Effector memory CD8-positive, alpha-beta T cell (primary cell): ENCODE data around the gene ZSCAN20.

ENCODE experiments used
- ATAC-seq: fragments of 150-1000 bp; cut with Tn5 transposase; replicated peaks from 2 replicates; pipeline ENCODE4 v1.10.0; 2021; ENCODE audit warnings: mild to moderate bottlenecking, moderate library complexity
- DNase-seq, 3 experiments: peaks; one replicate each; pipeline ENCODE4 v3.0.0; 2021
- H3K27ac Mint-ChIP-seq, 2 donors: one replicate each; pipeline ENCODE4 v1.8.0; 2022; ENCODE audit warnings: mild to moderate bottlenecking in 2 of 2, mixed read lengths in 2 of 2, moderate library complexity in 2 of 2
- H3K27me3 Mint-ChIP-seq, 2 donors: one replicate each; pipeline ENCODE4 v1.8.0; 2022; ENCODE audit warnings: mixed read lengths in 2 of 2
- H3K36me3 Mint-ChIP-seq: one replicate; pipeline ENCODE4 v1.8.0; 2022; ENCODE audit warnings: mild to moderate bottlenecking, moderate library complexity, mixed read lengths; ENCODE audit not compliant: insufficient read depth
- H3K4me1 Mint-ChIP-seq, 2 donors: one replicate each; pipeline ENCODE4 v1.8.0; 2022; ENCODE audit warnings: low read depth in 2 of 2, mixed read lengths in 2 of 2
- H3K4me3 Mint-ChIP-seq, 2 donors: one replicate each; pipeline ENCODE4 v1.8.0; 2022; ENCODE audit warnings: mild to moderate bottlenecking in 2 of 2, mixed read lengths in 2 of 2, moderate library complexity in 2 of 2
- H3K9me3 Mint-ChIP-seq, 2 donors: one replicate each; pipeline ENCODE4 v1.8.0; 2022; ENCODE audit warnings: mixed read lengths in 2 of 2

ZSCAN20 gene

GRCh38 chr1:33436557-33437285 is 35.7 kb upstream of the ZSCAN20 start:
- Mint-ChIP-seq H3K27me3 (peaks cover 29 to 52% of the 10 kb centered on the region in 2 donors), H3K36me3 (no peaks in the 10 kb centered on the region), H3K4me1 (no peaks in the 10 kb centered on the region), H3K27ac (no peak overlapping the region), H3K4me3 (no peak overlapping the region), H3K9me3 (no peaks in the 10 kb centered on the region)
- DNase-seq = no peak
- no peak for ATAC-seq

DNA sequence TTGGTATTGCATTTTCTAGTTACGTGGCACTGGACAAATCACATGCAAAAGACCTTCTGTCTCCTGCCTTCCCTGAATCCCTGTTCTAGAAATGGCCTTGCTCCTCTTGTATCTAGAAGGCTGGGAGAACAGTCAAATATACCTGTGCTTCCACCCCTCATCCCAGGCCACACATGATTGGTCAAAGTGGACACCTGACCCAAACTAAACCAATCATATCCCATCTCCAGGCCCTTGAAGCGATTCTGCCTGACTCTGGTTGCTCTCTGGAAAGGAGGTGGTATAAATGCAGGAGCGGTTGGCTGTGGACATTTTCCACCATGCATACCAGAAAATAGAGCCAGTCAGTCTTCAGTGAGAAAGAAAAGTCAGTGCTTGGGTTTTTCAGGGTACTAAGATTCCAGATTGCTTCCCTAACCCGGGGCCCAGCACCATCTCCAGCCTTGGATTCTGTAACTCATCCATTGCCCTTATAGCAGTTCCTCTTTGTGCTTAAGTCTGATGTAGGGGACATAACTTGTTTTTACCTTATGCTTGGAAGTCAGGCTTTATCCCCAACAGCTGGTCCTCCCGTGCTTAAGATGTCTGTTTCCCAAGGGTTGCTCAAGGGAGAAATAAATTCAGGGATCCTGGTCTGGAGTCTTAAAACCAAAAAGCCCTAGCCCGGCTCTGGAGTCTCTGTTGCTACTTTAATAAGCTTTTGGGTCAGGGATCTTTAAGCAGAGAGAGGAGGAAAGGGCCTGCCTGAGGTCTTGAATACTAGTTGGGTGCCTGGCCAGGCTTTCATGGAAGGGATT is 33.9 kb upstream of the ZSCAN20 start:
- Mint-ChIP-seq H3K27me3 (peaks cover 29 to 56% of the 10 kb centered on the region in 2 donors), H3K36me3 (no peaks in the 10 kb centered on the region), H3K4me1 (no peaks in the 10 kb centered on the region), H3K4me3 (no peak overlapping the region), H3K27ac (no peak overlapping the region), H3K9me3 (no peaks in the 10 kb centered on the region)
- ATAC-seq (no peak), DNase-seq (no peak)

- H3K36me3 Mint-ChIP-seq = no peaks in the 10 kb centered on the region
- no peaks in the 10 kb centered on the region for H3K4me1 Mint-ChIP-seq
- ATAC-seq (no peak), DNase-seq (no peak)
- H3K27ac Mint-ChIP-seq = no peak overlapping the region
- peaks cover 29 to 56% of the 10 kb centered on the region in 2 donors for H3K27me3 Mint-ChIP-seq
- no peak overlapping the region for H3K4me3 Mint-ChIP-seq
- no peaks in the 10 kb centered on the region for H3K9me3 Mint-ChIP-seq
Observed at GRCh38 chr1:33439662-33440061, 32.8 kb upstream of the ZSCAN20 start.

GRCh38 chr1:33441088-33441745 is 31.2 kb upstream of the ZSCAN20 start:
- no peak for ATAC-seq
- H3K27me3 Mint-ChIP-seq = peaks cover 41 to 60% of the 10 kb centered on the region in 2 donors
- H3K4me1 Mint-ChIP-seq = no peaks in the 10 kb centered on the region
- DNase-seq = no peak
- no peak overlapping the region for H3K27ac Mint-ChIP-seq
- H3K9me3 Mint-ChIP-seq = no peaks in the 10 kb centered on the region
- H3K4me3 Mint-ChIP-seq = no peak overlapping the region
- H3K36me3 Mint-ChIP-seq = no peaks in the 10 kb centered on the region

DNA sequence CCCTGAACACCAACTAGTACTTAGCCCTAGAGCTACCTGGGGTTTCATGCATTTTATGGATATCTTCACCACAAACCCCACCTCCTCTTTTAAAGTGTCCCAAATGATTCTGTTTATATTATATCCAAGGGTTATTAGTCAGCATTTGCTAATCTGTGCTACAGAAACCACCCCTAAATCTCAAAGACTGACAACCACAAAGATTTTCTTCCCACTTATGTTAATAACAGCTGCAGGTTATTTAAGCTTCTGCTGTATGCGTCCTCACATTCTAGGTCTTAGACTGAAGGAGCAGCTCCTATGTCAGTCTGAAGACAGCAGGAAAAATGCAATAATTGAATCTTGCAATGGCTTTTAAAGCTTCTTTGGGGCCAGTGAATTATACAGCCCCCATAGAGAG is 30.3 kb upstream of the ZSCAN20 start:
- ATAC-seq = no peak
- H3K27ac Mint-ChIP-seq = no peak overlapping the region
- no peak overlapping the region for H3K4me3 Mint-ChIP-seq
- no peaks in the 10 kb centered on the region for H3K36me3 Mint-ChIP-seq
- DNase-seq = no peak
- H3K9me3 Mint-ChIP-seq = no peaks in the 10 kb centered on the region
- peaks cover 47 to 67% of the 10 kb centered on the region in 2 donors for H3K27me3 Mint-ChIP-seq
- H3K4me1 Mint-ChIP-seq = no peaks in the 10 kb centered on the region

- ATAC-seq (no peak), DNase-seq (no peak)
- H3K4me1 Mint-ChIP-seq = no peaks in the 10 kb centered on the region
- H3K36me3 Mint-ChIP-seq = no peaks in the 10 kb centered on the region
- peaks cover 55 to 68% of the 10 kb centered on the region in 2 donors for H3K27me3 Mint-ChIP-seq
- no peak overlapping the region for H3K27ac Mint-ChIP-seq
- H3K9me3 Mint-ChIP-seq = no peaks in the 10 kb centered on the region
- H3K4me3 Mint-ChIP-seq = no peak overlapping the region
Observed at GRCh38 chr1:33443080-33443704, 29.3 kb upstream of the ZSCAN20 start.

- no peak for ATAC-seq
- no peaks in the 10 kb centered on the region for H3K9me3 Mint-ChIP-seq
- H3K4me1 Mint-ChIP-seq = no peaks in the 10 kb centered on the region
- H3K36me3 Mint-ChIP-seq = no peaks in the 10 kb centered on the region
- no peak overlapping the region for H3K27ac Mint-ChIP-seq
- H3K4me3 Mint-ChIP-seq = no peak overlapping the region
- peaks cover 60 to 68% of the 10 kb centered on the region in 2 donors for H3K27me3 Mint-ChIP-seq
- no peak for DNase-seq
Observed at GRCh38 chr1:33443705-33444180, 28.7 kb upstream of the ZSCAN20 start.

GRCh38 chr1:33445108-33445507 is 27.3 kb upstream of the ZSCAN20 start:
- Mint-ChIP-seq H3K4me3 (no peak overlapping the region), H3K27ac (no peak overlapping the region), H3K9me3 (no peaks in the 10 kb centered on the region), H3K4me1 (no peaks in the 10 kb centered on the region), H3K27me3 (peaks cover 62 to 65% of the 10 kb centered on the region in 2 donors), H3K36me3 (no peaks in the 10 kb centered on the region)
- DNase-seq = no peak
- no peak for ATAC-seq

DNA sequence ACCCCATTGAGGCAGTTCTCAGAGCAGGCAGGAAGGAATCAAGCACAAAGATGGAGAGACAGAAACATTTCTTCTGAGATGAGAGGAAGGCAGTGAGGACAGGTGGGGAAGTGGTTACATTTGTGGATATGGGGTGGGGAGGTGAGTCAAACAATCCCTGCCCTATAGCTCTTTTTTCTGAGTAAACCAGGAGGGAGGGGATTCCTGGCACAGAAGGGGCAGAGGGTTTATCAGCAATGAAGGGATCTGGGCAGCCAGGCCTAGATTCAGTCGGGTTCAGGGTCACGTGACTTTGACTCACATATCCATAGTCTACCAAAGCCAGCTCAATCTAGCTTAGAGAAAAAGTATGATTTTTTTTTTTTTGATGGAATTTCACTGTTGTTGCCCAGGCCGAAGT is 25.9 kb upstream of the ZSCAN20 start:
- ATAC-seq (no peak), DNase-seq (no peak)
- no peaks in the 10 kb centered on the region for H3K36me3 Mint-ChIP-seq
- no peak overlapping the region for H3K4me3 Mint-ChIP-seq
- H3K27me3 Mint-ChIP-seq = peaks cover 50 to 56% of the 10 kb centered on the region in 2 donors
- H3K9me3 Mint-ChIP-seq = no peaks in the 10 kb centered on the region
- no peak overlapping the region for H3K27ac Mint-ChIP-seq
- no peaks in the 10 kb centered on the region for H3K4me1 Mint-ChIP-seq

DNA sequence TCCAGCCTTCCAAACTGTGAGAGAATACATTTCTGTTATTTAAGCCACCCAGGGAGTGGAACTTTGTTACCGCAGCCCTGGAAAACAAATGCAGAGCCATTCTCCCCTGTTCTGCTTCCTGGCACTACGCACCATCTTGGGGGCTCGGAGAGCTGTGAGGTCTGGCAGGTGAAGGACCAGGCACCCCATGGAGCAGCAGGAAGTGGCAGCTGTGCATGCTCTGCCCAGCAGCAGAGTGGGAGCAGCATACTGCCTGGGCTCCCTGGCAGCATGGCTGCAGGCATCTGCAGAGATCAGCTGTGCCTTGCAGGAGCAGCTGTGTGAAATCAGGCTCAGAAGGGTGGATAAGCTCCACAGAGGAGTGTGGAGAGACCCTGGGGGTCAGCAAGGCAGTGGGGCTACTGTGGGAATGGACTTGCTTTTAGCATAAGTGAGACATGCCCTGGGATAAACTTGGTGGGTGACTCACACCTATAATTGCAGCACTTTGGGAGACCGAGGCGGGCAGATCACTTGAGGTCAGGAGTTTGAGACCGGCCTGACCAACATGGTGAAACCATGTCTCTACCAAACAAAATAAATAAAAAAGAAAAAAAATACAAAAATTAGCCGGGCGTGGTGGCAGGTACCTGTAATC is 17.7 kb upstream of the ZSCAN20 start:
- Mint-ChIP-seq H3K27ac (peak overlapping the region in 1 of 2 donors; percentile 39), H3K36me3 (peaks cover 6% of the 10 kb centered on the region), H3K4me1 (peaks cover 0 to 4% of the 10 kb centered on the region in 2 donors), H3K4me3 (no peak overlapping the region), H3K9me3 (no peaks in the 10 kb centered on the region), H3K27me3 (peaks cover 28 to 49% of the 10 kb centered on the region in 2 donors)
- ATAC-seq = no peak
- no peak for DNase-seq

- Mint-ChIP-seq H3K9me3 (no peaks in the 10 kb centered on the region), H3K27me3 (peaks cover 33 to 41% of the 10 kb centered on the region in 2 donors), H3K4me3 (no peak overlapping the region), H3K27ac (peak overlapping the region in 1 of 2 donors; percentile 39), H3K4me1 (peaks cover 0 to 4% of the 10 kb centered on the region in 2 donors), H3K36me3 (peaks cover 6% of the 10 kb centered on the region)
- peak; percentile 82 for ATAC-seq
- DNase-seq = peak; percentile 10 to 22 (median 12)
Observed at GRCh38 chr1:33455539-33456501, 16.6 kb upstream of the ZSCAN20 start.

GRCh38 chr1:33456502-33456886 is 16.0 kb upstream of the ZSCAN20 start:
- peaks cover 6% of the 10 kb centered on the region for H3K36me3 Mint-ChIP-seq
- ATAC-seq = no peak
- H3K4me3 Mint-ChIP-seq = no peak overlapping the region
- H3K9me3 Mint-ChIP-seq = no peaks in the 10 kb centered on the region
- H3K4me1 Mint-ChIP-seq = peaks cover 0 to 4% of the 10 kb centered on the region in 2 donors
- no peak overlapping the region for H3K27ac Mint-ChIP-seq
- peaks cover 39 to 40% of the 10 kb centered on the region in 2 donors for H3K27me3 Mint-ChIP-seq
- no peak for DNase-seq
